HG02973 (cell line): Measurements from ENCODE around the gene ZNF764.
"Not testable (repeated sequence)": the region's sequence is repeated elsewhere in the genome, so short reads cannot be mapped to it uniquely, and the experiment has no call there.

Experiments
- ATAC-seq: cut with Tn5 transposase; IDR thresholded peaks from one replicate; pipeline ENCODE4 v1.9.1; 2021; ENCODE audit warnings: moderate library complexity; ENCODE audit not compliant: unreplicated experiment

The ZNF764 gene

GRCh38 chr16:30551781-30552180, 6.4 kb downstream of the ZNF764 start:
- no peak for ATAC-seq

- no peak for ATAC-seq
These were observed 9.5 kb downstream of the ZNF764 start for GRCh38 chr16:30548416-30549253.

- ATAC-seq = no peak
These were observed 12.1 kb downstream of the ZNF764 start for GRCh38 chr16:30546115-30546514.

DNA sequence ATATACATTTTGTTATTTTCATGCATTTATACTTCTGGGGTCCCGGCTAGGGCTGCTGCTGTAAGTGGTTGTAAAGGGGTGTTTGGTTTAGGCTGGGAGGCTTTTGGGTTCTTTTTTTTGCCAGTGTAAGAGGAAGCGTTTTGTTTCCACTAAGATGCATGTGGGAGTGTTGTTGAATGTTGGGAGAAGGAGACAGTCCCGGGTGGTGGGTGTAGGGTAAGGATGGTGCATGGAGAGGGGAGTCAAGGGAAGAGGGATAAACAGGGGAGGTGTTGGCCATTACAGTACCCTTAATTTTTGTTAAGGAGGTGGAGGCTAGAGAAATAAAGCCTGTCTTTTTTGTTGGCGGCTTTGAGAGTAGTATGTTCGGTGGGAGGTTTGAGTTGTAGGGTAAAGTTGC, 15.1 kb downstream of the ZNF764 start:
- no peak for ATAC-seq

DNA sequence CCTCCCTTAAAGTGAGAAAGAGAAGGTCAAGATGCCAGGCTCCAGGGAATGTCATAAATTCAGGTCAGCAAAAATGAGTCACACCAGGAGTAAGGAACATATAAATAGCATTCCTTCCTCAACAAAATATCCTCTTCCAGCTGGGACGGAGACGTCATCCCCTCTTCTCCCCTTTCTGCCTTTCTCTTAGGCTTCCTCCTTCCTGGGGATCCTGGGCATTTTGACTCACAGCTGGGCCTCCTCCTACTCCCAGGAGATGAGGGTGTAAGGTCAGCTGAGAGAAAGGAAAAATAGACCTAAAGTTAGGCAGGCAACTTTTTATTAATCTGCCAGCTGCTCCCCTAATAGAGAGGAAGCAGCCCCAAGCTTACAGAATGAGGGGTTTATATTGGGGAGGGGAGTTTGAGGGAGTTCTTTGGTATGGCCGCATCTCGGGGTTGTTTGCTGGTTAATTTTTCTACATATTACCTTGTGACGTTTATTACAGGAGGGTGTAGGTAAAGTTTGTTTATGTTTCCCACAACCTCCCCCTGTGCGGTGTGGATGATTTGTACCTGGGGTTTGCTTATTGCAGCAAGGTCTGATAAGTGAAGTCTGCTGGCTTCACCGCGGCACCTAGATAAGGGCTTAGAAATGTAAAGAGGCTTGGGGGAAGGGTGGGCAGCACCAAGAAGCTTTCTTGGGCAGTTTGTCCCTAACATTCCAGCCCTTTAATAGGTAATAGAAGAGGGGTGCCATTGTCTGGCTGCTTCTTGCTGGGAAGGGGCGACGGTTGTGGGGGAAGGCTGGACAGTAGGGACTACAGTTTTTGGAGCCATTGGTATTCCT, 16.5 kb downstream of the ZNF764 start:
- no peak for ATAC-seq

- not testable (repeated sequence) for ATAC-seq
These were observed 17.2 kb downstream of the ZNF764 start for GRCh38 chr16:30540916-30541464.

DNA sequence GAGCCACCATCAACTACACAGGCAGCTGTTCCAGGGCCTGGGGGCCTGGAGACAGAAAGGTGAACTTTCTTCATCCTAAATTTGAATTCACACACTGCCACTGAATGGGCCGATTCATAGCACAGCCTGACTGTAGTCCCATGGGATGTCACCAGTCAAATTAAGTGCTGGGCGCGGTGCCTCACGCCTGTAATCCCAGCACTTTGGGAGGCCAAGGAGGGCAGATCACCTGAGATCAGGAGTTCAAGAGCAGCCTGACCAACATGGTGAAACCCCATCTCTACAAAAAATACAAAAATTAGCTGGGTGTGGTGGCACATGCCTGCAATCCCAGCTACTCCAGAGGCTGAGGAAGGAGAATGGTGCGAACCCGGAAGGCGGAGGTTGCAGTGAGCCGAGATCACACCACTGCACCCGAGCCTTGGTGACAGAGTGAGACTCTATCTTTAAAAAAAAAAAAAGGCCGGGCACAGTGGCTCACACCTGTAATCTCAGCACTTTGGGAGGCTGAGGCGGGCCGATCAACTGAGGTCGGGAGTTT, 18.1 kb downstream of the ZNF764 start:
- not testable (repeated sequence) for ATAC-seq

DNA sequence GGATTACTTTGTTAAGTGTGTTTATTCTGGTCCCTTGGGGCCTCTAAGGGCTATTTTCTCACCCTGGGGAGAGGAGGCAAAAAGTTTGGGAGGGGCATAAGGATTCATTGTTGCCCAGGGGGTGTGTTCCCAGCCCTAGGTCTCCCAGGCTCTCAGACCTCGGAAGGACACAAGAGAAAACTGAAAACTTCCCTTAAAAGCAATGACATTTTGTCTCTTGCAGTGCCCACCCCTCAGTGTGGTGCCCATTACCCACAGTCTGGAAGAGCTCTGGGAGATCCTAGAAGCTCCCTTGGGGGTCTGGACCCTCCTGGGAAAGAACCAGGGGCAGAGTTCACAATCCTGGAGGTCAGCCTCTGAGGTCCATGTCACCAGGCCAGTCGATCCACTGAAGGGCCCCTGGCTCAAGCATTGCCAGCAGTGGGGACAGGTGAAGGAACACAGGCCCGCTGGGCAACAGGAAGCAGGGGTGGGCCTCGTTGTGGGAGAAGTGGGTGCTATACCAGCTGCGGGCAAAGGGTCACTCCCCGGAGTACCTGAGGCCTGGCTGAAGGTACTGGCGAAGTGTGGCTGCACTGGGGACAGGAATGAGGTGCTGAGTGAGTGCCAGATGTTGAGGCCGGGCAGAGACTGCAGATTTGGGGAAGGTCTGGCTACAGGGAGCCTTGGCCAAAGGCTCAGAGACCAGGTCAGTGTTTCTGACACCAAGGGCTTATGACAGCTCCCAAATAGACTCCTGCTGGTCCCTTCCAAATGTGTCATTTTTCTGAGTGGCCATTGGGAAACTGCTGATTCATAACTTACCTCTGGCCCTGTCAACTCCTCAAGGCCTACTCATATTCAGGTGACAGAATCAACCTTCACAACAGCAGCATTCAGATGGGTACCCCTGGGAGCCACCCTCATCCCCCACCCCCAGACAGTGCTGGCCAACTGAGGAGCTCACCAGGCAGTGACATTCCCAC, 18.9 kb downstream of the ZNF764 start:
- no peak for ATAC-seq

- ATAC-seq = not testable (repeated sequence)
These were observed 21.7 kb downstream of the ZNF764 start for GRCh38 chr16:30536391-30537024.

GRCh38 chr16:30535777-30536190, 22.4 kb downstream of the ZNF764 start:
- peak; percentile 57 for ATAC-seq

DNA sequence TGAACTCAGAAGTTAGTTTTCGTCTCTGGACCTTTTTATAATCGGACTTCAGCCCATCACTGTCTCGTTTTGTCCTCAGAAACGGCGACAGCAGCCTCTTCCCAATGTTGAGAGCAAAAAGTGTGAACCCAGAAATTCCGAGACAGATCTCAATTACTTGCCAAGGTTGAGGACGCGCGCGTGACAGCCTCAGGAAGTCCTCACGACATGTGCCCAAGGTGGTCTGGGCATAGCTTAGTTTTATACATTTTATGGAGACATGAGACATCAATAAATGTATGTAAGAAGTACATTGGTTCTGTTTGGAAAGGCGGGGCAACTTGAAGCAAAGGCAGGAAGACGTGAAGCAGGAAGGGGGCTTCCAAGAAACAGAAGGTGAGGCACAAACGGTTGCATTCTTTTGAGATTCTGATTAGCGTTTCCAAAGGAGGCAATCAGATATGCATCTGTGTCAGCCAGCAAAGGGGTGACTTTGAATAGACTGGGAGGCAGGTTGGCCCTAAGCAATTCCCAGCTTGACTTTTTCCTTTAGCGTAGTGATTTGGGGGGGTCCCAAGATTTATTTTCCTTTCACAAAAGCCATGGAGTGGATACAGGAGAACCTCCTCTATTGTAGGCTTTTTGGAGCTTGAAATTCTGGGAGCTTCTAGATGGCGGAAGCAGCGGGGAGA, 22.9 kb downstream of the ZNF764 start:
- ATAC-seq = no peak

DNA sequence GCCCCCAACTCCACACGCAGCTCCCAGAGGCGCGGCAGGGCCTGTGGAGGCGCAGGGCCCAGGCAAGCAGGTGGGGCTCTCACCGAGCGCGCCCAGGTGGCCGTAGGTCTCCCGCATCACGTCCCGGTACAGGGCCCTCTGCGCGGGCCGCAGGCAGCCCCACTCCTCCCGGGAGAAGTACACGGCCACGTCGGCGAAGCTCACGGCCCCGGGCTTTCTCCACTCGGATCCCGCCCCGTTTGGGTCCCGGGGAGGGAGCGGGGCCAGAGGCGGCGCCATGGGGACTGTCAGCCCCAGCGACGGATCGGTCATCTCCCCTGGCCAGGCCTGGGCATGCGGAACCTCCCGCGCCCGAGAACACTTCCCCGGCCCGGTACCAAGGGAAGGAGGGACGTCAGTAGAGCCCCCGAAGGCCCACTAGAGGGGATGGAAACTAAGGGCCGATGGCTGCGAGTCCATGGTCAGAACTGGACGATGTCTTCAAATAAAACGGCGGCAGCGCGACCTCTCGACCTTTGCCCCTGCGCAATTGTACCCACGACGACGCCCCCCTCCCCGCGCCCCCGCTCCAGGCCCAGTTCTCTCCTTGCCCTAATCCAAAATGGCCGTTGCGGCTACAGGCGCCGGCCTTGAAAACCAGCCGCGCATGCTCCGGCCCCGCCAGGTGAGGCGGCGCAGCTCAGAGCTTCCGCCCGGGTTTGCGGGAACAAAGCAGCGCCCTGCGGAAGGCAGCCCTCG, 23.6 kb downstream of the ZNF764 start, which contains the start of gene ZNF747:
ZNF747 (minus strand) TSS at position 491 of the 738 bp plus-strand sequence; CDS start at position 312, 179 bp downstream.
- ATAC-seq = no peak

GRCh38 chr16:30533748-30534367, 24.3 kb downstream of the ZNF764 start:
- ATAC-seq = no peak

DNA sequence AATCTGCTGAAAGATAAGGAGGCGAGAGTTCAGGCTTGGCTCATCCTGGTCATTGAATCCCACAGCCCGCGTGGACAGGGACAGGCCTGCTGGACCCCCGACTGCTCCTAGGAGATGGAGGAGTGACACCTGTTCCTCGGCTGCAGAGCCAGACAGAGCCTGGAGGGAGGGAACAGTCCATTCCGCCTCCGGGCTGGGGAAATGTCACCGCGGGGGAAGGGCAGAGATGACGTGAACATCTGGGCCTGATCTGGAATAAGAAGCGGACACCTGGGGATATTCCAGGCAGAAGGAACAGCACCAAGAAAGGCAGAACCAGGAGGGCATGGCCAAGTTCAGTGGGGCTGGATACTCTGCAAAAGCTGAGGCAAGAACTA, 25.0 kb downstream of the ZNF764 start:
- no peak for ATAC-seq

DNA sequence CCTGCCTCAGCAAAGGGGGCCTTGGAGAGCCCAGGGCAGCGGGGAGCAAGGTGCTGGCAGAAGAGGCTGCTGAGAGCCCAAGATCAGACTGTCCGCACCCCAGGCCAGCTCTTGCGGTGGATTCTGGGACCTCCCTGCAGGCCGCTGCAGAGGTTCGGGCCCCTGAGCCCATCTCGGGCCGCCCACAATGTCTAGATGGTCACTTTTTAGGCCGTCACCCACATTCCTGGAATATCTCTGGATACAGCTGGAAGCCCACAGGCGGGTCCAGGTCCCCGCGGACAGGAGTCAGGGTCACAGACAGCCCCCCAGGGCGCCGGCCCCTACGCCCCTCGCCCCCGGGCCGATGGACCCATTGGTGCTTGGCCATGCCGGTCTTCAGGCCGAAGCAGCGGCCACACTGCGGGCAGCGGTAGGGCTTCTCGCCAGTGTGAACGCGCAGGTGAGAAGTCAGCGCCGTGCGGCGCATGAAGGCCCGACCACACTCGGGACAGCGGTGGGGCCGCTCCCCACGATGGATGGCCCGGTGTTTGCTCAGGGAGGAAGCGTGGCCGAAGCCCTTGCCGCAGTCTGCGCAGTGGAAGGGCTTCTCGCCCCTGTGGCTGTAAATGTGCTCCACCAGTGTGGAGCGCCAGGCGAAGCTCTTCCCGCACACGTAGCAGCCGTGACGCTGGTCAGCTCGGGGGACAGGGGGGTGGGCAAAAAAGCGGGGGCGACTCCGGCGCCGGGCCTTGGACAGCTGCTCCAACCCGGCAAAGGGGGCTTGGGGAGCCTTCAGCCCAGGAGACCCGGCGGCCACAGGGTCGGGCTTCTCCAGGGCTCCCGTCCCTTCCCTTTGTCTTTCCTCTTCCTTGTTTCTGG, 25.7 kb downstream of the ZNF764 start:
- no peak for ATAC-seq

- ATAC-seq = no peak
These were observed 27.8 kb downstream of the ZNF764 start for GRCh38 chr16:30530163-30531037.
